Karpas-422 (cell line): ENCODE results near the gene NEDD8. TPM values are rescaled to one million over a fixed set of nuclear protein-coding genes. Genes with fewer than 3 reads are reported as not detected.

Source experiments
- DNase-seq: peaks from one replicate; pipeline ENCODE4 v3.0.0-alpha.2; 2015
- H2AFZ ChIP-seq: fragments of 200-600 bp; sonication (generic); 2 replicates; pipeline ENCODE4 v1.6.1; 2014; ENCODE audit warnings: antibody characterized with exemption, low read length, mixed read lengths
- H3K27ac ChIP-seq: fragments of 200-600 bp; sonication (generic); 2 replicates; pipeline ENCODE4 v1.5.1; 2014; ENCODE audit warnings: mild to moderate bottlenecking, low read length, moderate library complexity
- H3K27me3 ChIP-seq: fragments of 200-600 bp; sonication (generic); 2 replicates; pipeline ENCODE4 v1.6.1; 2014; ENCODE audit warnings: low read length, mixed read lengths
- H3K36me3 ChIP-seq: fragments of 200-600 bp; sonication (generic); 2 replicates; pipeline ENCODE4 v1.6.1; 2014; ENCODE audit warnings: low read length, mixed read lengths; ENCODE audit not compliant: insufficient read depth
- H3K4me1 ChIP-seq: fragments of 200-600 bp; sonication (generic); 2 replicates; pipeline ENCODE4 v1.6.1; 2014; ENCODE audit warnings: mild to moderate bottlenecking, low read length, mixed read lengths
- H3K4me2 ChIP-seq: fragments of 200-600 bp; sonication (generic); 2 replicates; pipeline ENCODE4 v1.6.1; 2014; ENCODE audit warnings: low read length, low read depth, mild to moderate bottlenecking; ENCODE audit not compliant: poor library complexity, severe bottlenecking
- H3K4me3 ChIP-seq: fragments of 200-600 bp; sonication (generic); 2 replicates; pipeline ENCODE4 v1.5.1; 2014; ENCODE audit warnings: mild to moderate bottlenecking, antibody characterized with exemption, low read length, mixed read lengths
- H3K79me2 ChIP-seq: fragments of 200-600 bp; sonication (generic); 2 replicates; pipeline ENCODE4 v1.6.1; 2014; ENCODE audit warnings: mild to moderate bottlenecking, low read length, mixed read lengths
- H3K9ac ChIP-seq: fragments of 200-600 bp; sonication (generic); 2 replicates; pipeline ENCODE4 v1.6.0; 2014; ENCODE audit warnings: low read length
- H3K9me2 ChIP-seq: fragments of 200-600 bp; sonication (generic), shearing (Covaris generic); replicated peaks from 2 replicates; pipeline ENCODE4 v1.6.0; 2014; ENCODE audit warnings: mild to moderate bottlenecking, low read length, moderate library complexity; ENCODE audit not compliant: insufficient read depth
- H3K9me3 ChIP-seq: fragments of 300-700, 200-600 bp; sonication (generic); 2 replicates; pipeline ENCODE4 v1.6.1; 2014; ENCODE audit warnings: low read length, mixed read lengths
- H4K20me1 ChIP-seq: fragments of 200-600 bp; sonication (generic); 2 replicates; pipeline ENCODE4 v1.6.1; 2014; ENCODE audit warnings: mild to moderate bottlenecking, antibody characterized with exemption, low read length, low read depth; ENCODE audit not compliant: insufficient read depth
- total RNA-seq: library from RNA; depleted of rRNA; stranded (reverse); fragments of >200 nt; shearing (Covaris generic); gene quantifications from 2 replicates; pipeline ENCODE4 v1.2.3, GENCODE V29; 2014; ENCODE audit warnings: low replicate concordance

The NEDD8 gene
- total RNA-seq, 1 experiment from 2014 or later: 293 TPM

- H3K36me3 ChIP-seq: no peaks in the 10 kb centered on the region
- H3K27me3 ChIP-seq: no peaks in the 10 kb centered on the region
- H3K4me2 ChIP-seq: no peak overlapping the region
- no peak overlapping the region for H3K27ac ChIP-seq
- H3K4me1 ChIP-seq: peaks cover 37% of the 10 kb centered on the region
- peaks cover 20% of the 10 kb centered on the region for H3K79me2 ChIP-seq
- H3K9me2 ChIP-seq: no peaks in the 10 kb centered on the region
- no peaks in the 10 kb centered on the region for H4K20me1 ChIP-seq
- H2AFZ ChIP-seq: no peak overlapping the region
- H3K4me3 ChIP-seq: no peak overlapping the region
- H3K9ac ChIP-seq: no peak overlapping the region
- DNase-seq: no peak
- H3K9me3 ChIP-seq: no peaks in the 10 kb centered on the region
Measured at GRCh38 chr14:24269368-24269767, 37.2 kb upstream of the NEDD8 start.

DNA sequence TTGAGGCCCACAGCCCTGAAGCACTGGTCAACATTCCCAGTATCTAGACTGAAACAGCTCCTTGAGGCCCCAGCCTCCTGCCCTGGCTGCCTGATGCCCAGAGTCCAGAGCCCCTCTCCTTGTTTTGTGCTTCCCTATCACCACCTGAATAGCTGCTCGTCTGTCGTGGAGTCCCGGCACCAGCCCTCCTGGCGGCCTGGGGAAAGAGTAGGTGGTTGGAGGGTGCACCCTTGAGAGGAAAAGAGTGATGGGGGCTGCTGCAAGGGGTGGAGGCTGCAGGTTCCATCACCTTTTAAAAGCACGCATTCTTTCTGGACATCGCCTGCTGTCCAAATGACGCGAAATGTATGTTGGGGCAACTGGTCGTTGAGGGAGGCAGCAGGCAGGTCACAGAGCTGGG is 36.1 kb upstream of the NEDD8 start:
- Histone ChIP-seq H3K9me3 (no peaks in the 10 kb centered on the region), H4K20me1 (no peaks in the 10 kb centered on the region), H3K4me1 (peaks cover 26% of the 10 kb centered on the region), H3K9me2 (no peaks in the 10 kb centered on the region), H2AFZ (no peak overlapping the region), H3K27me3 (no peaks in the 10 kb centered on the region), H3K27ac (no peak overlapping the region), H3K36me3 (no peaks in the 10 kb centered on the region), H3K4me2 (no peak overlapping the region), H3K4me3 (no peak overlapping the region), H3K79me2 (peaks cover 20% of the 10 kb centered on the region), H3K9ac (no peak overlapping the region)
- DNase-seq: no peak

DNA sequence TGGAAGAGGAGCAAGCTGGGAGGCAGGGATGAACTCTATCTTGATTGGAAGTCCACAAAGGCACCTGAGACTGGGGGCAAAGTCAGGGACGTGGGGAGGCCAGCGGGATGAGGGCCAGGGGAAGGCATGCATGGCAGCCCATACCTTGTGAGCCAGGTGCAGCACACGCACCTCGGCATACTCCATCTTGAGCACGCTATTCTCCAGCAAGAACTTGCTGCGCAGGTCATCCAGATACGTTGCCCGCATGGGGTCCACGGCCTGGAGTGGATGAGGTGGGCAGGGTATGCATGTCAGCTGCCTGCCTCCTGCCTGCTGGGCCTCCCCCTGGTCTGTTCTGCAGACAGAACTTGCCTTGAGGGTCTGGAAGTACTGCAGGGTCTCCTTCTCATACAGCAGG is 35.3 kb upstream of the NEDD8 start:
- Histone ChIP-seq H2AFZ (no peak overlapping the region), H3K4me1 (peaks cover 19% of the 10 kb centered on the region), H3K36me3 (no peaks in the 10 kb centered on the region), H3K9me3 (no peaks in the 10 kb centered on the region), H3K27ac (no peak overlapping the region), H3K9me2 (no peaks in the 10 kb centered on the region), H3K27me3 (no peaks in the 10 kb centered on the region), H3K9ac (no peak overlapping the region), H3K4me3 (no peak overlapping the region), H3K4me2 (no peak overlapping the region), H3K79me2 (peaks cover 17% of the 10 kb centered on the region), H4K20me1 (no peaks in the 10 kb centered on the region)
- DNase-seq: no peak

DNA sequence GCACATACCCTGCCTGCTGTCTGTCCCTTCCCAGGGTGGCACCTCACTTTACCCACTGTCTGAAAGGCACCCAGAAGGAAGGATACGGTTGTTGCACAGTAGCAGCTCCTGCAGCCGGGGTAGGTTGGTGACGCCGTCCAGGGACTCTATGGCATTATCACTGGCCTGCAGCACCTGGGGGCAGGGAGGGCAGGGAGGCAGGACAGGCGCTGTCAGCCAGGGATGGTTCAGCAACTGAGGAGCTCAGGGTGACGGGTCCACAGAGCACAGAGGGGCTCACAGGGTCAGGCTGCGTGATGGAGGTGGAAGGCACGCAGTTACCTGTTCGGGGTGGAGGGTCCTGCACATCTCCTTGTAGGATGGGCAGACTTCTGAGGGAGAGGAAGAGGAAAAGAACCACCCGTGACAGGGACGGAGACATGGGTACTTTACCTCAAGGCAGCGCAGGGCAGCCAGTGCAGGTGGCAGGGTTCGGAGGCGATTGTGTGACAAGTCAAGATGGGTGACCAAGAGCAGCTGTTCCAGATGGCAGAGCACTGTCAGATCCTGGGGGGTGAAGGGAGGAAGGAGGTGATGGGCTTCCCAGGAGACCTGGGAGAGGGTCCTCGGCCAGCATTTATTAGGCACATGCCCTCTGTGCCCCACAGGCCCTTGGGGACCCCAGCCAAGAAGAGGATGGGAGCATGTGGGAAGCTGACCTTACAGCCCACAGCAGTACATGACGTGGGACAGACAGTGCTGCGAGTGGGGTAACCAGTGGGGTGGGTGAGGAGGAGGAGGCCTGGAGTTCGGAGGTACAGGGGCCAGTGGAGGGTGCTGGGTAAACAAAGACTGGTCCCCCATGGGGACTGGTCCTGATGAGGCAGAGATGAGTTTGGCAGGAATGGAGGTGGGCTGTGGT is 34.4 kb upstream of the NEDD8 start:
- Histone ChIP-seq H3K4me2 (no peak overlapping the region), H4K20me1 (no peaks in the 10 kb centered on the region), H3K4me3 (no peak overlapping the region), H2AFZ (no peak overlapping the region), H3K9me3 (no peaks in the 10 kb centered on the region), H3K79me2 (peaks cover 8% of the 10 kb centered on the region), H3K27ac (no peak overlapping the region), H3K4me1 (peaks cover 9% of the 10 kb centered on the region), H3K9me2 (no peaks in the 10 kb centered on the region), H3K27me3 (no peaks in the 10 kb centered on the region), H3K9ac (no peak overlapping the region), H3K36me3 (no peaks in the 10 kb centered on the region)
- no peak for DNase-seq

GRCh38 chr14:24264298-24264697 is 32.1 kb upstream of the NEDD8 start:
- Histone ChIP-seq H3K27ac (no peak overlapping the region), H3K4me3 (no peak overlapping the region), H3K9ac (no peak overlapping the region), H3K4me1 (no peaks in the 10 kb centered on the region), H3K79me2 (no peaks in the 10 kb centered on the region), H3K27me3 (no peaks in the 10 kb centered on the region), H3K9me2 (no peaks in the 10 kb centered on the region), H2AFZ (no peak overlapping the region), H3K4me2 (no peak overlapping the region), H3K36me3 (no peaks in the 10 kb centered on the region), H4K20me1 (no peaks in the 10 kb centered on the region), H3K9me3 (no peaks in the 10 kb centered on the region)
- DNase-seq: no peak

DNA sequence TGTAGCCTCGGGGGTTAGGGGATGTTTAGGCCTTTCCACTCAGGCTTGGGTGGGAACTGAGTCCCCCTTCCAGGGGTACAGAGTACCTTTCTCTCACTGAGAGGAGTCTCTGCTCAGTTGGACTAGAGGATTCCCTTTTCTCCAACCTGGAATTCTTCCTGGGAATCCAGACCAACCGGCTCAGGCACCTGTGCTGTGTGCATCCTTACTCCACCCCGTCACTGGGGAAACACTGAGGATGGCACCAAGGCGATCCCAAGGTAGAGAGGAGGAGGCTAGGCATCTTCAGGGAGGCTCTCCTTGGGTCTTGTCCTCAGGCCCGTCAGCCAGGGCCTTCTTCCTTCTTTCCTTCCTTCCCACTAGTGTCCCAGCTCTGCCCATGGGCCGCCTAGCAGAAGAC is 31.7 kb upstream of the NEDD8 start:
- Histone ChIP-seq H3K27ac (no peak overlapping the region), H3K27me3 (no peaks in the 10 kb centered on the region), H3K9me3 (no peaks in the 10 kb centered on the region), H2AFZ (no peak overlapping the region), H3K9ac (no peak overlapping the region), H3K79me2 (no peaks in the 10 kb centered on the region), H3K36me3 (no peaks in the 10 kb centered on the region), H4K20me1 (no peaks in the 10 kb centered on the region), H3K4me1 (no peaks in the 10 kb centered on the region), H3K4me3 (no peak overlapping the region), H3K4me2 (no peak overlapping the region), H3K9me2 (no peaks in the 10 kb centered on the region)
- no peak for DNase-seq

DNA sequence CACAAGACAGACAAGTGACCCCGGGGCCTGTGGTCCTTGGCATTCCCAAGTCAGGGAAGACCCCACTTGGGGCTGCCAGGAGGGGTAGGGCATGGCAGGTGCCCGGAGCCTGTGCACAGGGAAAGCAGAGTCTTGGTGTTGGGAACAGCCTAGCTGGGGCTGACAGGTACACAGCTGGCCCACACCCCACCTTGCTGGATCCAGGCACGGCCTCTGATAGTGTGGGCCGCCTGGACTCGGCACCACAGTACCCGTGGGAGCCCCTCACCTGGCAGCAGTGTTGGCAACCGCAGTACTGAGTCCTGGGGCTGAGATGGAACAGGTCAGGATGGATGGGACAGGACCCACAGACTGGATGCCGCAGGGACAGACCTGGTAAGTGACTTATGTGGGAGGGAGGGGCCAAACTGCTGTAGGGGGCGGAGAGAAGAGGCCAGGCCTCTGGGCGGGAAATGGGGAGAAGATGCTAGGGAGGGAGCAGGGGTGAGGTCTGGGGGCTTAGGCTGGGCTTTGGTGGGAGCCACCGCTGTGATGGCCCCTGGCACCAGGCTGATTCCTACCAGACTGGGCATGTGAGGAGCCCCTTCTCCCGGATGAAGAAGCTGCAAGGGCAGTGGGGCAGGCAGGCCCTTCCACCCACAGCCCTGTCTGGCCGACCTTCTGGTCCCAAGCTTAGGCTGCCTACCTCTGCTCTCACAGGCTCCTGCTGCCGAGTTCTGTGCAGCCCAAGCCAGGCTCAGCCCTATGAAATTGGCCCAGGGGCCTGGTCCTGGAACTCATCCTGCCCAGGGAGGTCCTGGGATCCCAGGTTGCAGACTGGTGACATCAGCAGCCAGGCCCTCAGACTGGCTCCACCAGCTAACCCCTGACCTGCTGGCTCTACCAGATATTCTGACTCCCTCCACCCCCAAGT is 30.9 kb upstream of the NEDD8 start, which contains the start of gene TGM1:
Gene TGM1, minus strand, starts transcription at position 357 of the 913 bp plus-strand sequence. CDS start 825 bp downstream, outside the sequence.
- Histone ChIP-seq H3K27me3 (no peaks in the 10 kb centered on the region), H2AFZ (no peak within 1 kb of the TSS), H3K9me2 (no peaks in the 10 kb centered on the region), H4K20me1 (no peaks in the 10 kb centered on the region), H3K4me1 (no peaks in the 10 kb centered on the region), H3K27ac (no peak within 1 kb of the TSS), H3K4me3 (no peak within 1 kb of the TSS), H3K79me2 (no peaks in the 10 kb centered on the region), H3K9me3 (no peaks in the 10 kb centered on the region), H3K9ac (no peak within 1 kb of the TSS), H3K4me2 (no peak within 1 kb of the TSS), H3K36me3 (no peaks in the 10 kb centered on the region)
- DNase-seq: no peak

GRCh38 chr14:24261969-24262327 is 29.8 kb upstream of the NEDD8 start:
- Histone ChIP-seq H3K4me1 (no peaks in the 10 kb centered on the region), H2AFZ (no peak overlapping the region), H3K36me3 (no peaks in the 10 kb centered on the region), H3K27ac (no peak overlapping the region), H3K27me3 (no peaks in the 10 kb centered on the region), H3K9me2 (no peaks in the 10 kb centered on the region), H4K20me1 (no peaks in the 10 kb centered on the region), H3K9me3 (no peaks in the 10 kb centered on the region), H3K4me2 (no peak overlapping the region), H3K4me3 (no peak overlapping the region), H3K9ac (no peak overlapping the region), H3K79me2 (no peaks in the 10 kb centered on the region)
- no peak for DNase-seq
